B cell (primary cell): ENCODE results near the gene RPS29.

ENCODE experiments used
- CTCF ChIP-seq: fragments of 200-600 bp; IDR thresholded peaks from one replicate; pipeline ENCODE4 v1.8.0; 2022; ENCODE audit warnings: antibody characterized with exemption, mild to moderate bottlenecking
- EZH2 ChIP-seq: IDR thresholded peaks from 2 replicates; pipeline ENCODE4 v1.6.1; 2012; ENCODE audit warnings: borderline replicate concordance, low read depth, mild to moderate bottlenecking, moderate library complexity, low read length; ENCODE audit not compliant: insufficient read depth, poor library complexity, severe bottlenecking

DNA sequence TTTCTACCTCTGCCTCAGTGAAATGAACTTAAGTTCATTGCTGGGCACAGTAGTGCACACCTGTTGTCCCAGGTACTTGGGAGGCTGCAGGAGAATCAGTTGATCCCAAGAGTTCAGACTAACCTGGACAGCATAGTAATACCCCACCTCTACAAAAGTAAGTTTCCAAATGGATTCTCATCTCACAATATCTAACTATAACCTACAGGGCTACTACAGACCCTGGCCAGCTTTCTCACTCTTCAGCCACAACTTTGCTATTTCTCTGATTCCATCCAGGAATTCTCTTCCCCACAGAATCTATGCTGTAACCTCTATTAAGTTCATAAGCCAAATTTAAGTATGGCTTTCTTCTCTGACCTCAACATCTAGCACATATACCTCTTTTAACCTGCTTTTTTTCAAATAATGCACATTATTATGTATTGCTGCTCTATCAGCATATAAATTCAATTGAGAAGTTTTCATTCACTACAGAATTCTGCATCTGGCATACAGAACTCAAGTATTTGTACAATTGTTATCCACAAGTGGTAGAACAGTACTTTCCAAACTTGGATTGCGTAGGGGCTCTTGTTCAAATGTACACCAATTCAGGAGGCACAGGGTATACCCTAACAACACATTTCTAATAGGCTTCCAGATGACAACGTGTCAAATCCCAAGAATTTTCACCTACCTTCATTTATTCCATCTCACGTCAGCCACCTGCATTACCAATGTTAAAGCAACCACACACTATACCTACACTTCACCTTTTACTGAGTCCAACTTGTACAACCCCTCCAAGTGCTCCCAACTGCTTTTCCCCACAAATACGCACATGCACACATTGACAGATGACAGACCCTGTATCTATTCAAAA, 3.8 kb downstream of the RPS29 start:
- no peak for TF ChIP-seq CTCF
- no peak for TF ChIP-seq EZH2
